ENCODE results near the gene OR1S1. TPM values are rescaled to one million over a fixed set of nuclear protein-coding genes. Genes with fewer than 3 reads are reported as not detected.

OR1S1 gene
- total RNA-seq, 1 experiment from 2014 or later = not detected

DNA sequence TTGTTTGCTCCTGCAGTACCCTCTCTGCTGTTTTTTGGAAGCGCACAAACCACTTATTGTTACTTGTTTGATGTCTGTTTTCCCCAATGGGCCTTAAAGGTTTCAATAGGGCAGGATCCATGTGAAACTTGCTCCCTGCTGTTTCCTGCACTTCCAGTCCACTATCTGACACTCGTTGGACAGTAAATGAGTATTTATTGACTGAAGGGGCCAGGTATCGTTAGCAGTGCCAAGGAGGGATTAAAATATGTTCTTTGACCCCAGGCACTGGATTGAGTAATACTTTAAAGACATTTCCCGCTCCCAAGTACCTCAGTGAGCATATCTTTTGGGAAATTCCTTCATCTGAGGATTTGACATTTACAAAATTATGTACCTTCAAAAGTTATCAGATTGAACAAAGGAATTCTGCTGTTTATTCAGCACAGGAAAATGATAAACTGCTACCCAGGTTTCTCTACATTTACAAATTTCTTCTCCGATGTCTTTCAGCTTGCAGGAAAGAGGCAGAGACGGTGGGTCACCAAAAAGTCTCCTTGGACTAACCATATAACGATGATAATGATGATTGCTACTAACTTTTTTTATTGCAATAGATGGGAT is 46.9 kb upstream of the OR1S1 start:
- H3K14ac ChIP-seq (ENCODE audit: insufficient read depth, low read length) = no peak overlapping the region
- H3K4me2 ChIP-seq (ENCODE audit: insufficient read depth, insufficient read length, low read length) = no peak overlapping the region
- H2BK12ac ChIP-seq (ENCODE audit: insufficient read length, low read depth, low read length) = no peak overlapping the region
- H3K23ac ChIP-seq (ENCODE audit: insufficient read length, low read depth, low read length) = no peak overlapping the region
- H4K20me1 ChIP-seq (ENCODE audit: control insufficient read depth, insufficient read depth, insufficient read length) = no peaks in the 10 kb centered on the region
- H3K36me3 Mint-ChIP-seq (ENCODE audit: insufficient read depth in 1 of 3, low read depth in 3 of 3) = no peaks in the 10 kb centered on the region
- no peak overlapping the region for H4K5ac ChIP-seq (ENCODE audit: insufficient read length, low read depth, low read length)
- H2AK5ac ChIP-seq (ENCODE audit: insufficient read length, low read length) = no peak overlapping the region
- H4K8ac ChIP-seq (replicated peaks; ENCODE audit: insufficient read length, low read depth, low read length) = no peak overlapping the region
- DNase-seq = no peak
- H2AFZ ChIP-seq (ENCODE audit: low read length) = no peak overlapping the region
- TF ChIP-seq, protein P1, sequence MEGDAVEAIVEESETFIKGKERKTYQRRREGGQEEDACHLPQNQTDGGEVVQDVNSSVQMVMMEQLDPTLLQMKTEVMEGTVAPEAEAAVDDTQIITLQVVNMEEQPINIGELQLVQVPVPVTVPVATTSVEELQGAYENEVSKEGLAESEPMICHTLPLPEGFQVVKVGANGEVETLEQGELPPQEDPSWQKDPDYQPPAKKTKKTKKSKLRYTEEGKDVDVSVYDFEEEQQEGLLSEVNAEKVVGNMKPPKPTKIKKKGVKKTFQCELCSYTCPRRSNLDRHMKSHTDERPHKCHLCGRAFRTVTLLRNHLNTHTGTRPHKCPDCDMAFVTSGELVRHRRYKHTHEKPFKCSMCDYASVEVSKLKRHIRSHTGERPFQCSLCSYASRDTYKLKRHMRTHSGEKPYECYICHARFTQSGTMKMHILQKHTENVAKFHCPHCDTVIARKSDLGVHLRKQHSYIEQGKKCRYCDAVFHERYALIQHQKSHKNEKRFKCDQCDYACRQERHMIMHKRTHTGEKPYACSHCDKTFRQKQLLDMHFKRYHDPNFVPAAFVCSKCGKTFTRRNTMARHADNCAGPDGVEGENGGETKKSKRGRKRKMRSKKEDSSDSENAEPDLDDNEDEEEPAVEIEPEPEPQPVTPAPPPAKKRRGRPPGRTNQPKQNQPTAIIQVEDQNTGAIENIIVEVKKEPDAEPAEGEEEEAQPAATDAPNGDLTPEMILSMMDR (conservative IDR thresholded peaks at IDR 0.05) = no peak
- no peaks in the 10 kb centered on the region for H3K79me1 ChIP-seq (ENCODE audit: insufficient read depth, low read depth, low read length, poor library complexity, severe bottlenecking)
- no peaks in the 10 kb centered on the region for H3K79me2 ChIP-seq (ENCODE audit: insufficient read depth, low read length)
- no peaks in the 10 kb centered on the region for H3K27me3 ChIP-seq (ENCODE audit: insufficient read depth, low read length)
- H3K27me3 Mint-ChIP-seq (ENCODE audit: low read depth) = no peaks in the 10 kb centered on the region; the same call in 1 of the 2 replicates
- H3K27ac Mint-ChIP-seq = no peak overlapping the region
- H3K4ac ChIP-seq (ENCODE audit: low read depth, low read length) = no peak overlapping the region
- H3K56ac ChIP-seq (ENCODE audit: insufficient read length, low read depth, low read length) = no peak overlapping the region
- H3K9me3 Mint-ChIP-seq = no peaks in the 10 kb centered on the region; a peak in 2 of 5 replicates
- H3K18ac ChIP-seq (ENCODE audit: insufficient read length, low read depth, low read length) = no peak overlapping the region
- H3K27ac ChIP-seq (ENCODE audit: insufficient read length, low read depth, low read length) = no peak overlapping the region
- no peaks in the 10 kb centered on the region for H3K23me2 ChIP-seq (ENCODE audit: insufficient read length, low read depth, low read length, poor library complexity, severe bottlenecking)
- no peak overlapping the region for H4K91ac ChIP-seq (ENCODE audit: insufficient read length, low read depth, low read length)
- H3K9ac ChIP-seq (ENCODE audit: extremely low read depth, insufficient read length, low read length) = no peak overlapping the region
- WGBS (ENCODE audit: extremely low coverage, insufficient read length, low lambda C conversion rate) = no CpG with 5 or more reads among the region's 7 CpGs
- no peak overlapping the region for H2BK120ac ChIP-seq (ENCODE audit: low read depth, low read length, poor library complexity, severe bottlenecking)
- H3K4me3 Mint-ChIP-seq = no peak overlapping the region
- no peak overlapping the region for H2BK5ac ChIP-seq (ENCODE audit: insufficient read length, low read length)
- no peak overlapping the region for H3T11ph ChIP-seq (ENCODE audit: low read length)
- H2BK15ac ChIP-seq (ENCODE audit: low read depth, low read length) = no peak overlapping the region
- H2BK20ac ChIP-seq (ENCODE audit: low read depth, low read length, poor library complexity, severe bottlenecking) = no peak overlapping the region
- H3K9me3 ChIP-seq (ENCODE audit: control insufficient read depth, low read depth, low read length) = no peaks in the 10 kb centered on the region
- H3K4me1 ChIP-seq (ENCODE audit: insufficient read depth, low read length) = no peaks in the 10 kb centered on the region
- H3K4me1 Mint-ChIP-seq = peaks cover 6 to 7% of the 10 kb centered on the region in 2 experiments
